K562 (cell line): ENCODE results near the gene NOSIP. TPM values are rescaled to one million over a fixed set of nuclear protein-coding genes. Genes with fewer than 3 reads are reported as not detected.

Experiments
- ADNP ChIP-seq: fragments of 200-800 bp; sonication (Bioruptor generic); IDR thresholded peaks from 2 replicates; pipeline ENCODE4 v1.6.1; 2016; ENCODE audit warnings: missing genetic modification characterization, missing compliant biosample characterization
- CHD4 ChIP-seq: fragments of 200-600 bp; sonication (generic); IDR thresholded peaks from 3 replicates; pipeline ENCODE4 v1.6.1; 2012; ENCODE audit warnings: low read depth, mild to moderate bottlenecking, mixed read lengths, low read length, inconsistent platforms; ENCODE audit not compliant: insufficient read depth, insufficient replicate concordance, poor library complexity, severe bottlenecking
- CTBP1 ChIP-seq: fragments of 450-650 bp; IDR thresholded peaks from 2 replicates; pipeline ENCODE4 v1.6.1; 2016; ENCODE audit warnings: borderline replicate concordance
- GTF2E2 ChIP-seq: fragments of 200-800 bp; sonication (Bioruptor generic); IDR thresholded peaks from 2 replicates; pipeline ENCODE4 v1.6.1; 2016; ENCODE audit warnings: missing genetic modification characterization, missing compliant biosample characterization
- MBD1 ChIP-seq: fragments of 250-450 bp; sonication (Bioruptor Pico); IDR thresholded peaks from 2 replicates; pipeline ENCODE4 v1.8.0; 2022; ENCODE audit warnings: inconsistent platforms
- NR4A1 ChIP-seq, 2 experiments: fragments of 250-450 bp in 1 of 2; fragments of 450-650 bp in 1 of 2; sonication (Bioruptor Pico) in 1 of 2; IDR thresholded peaks; 2 replicates each; pipeline versions ENCODE4 v1.4.0 to v1.6.1; 2016 to 2020; ENCODE audit warnings: mild to moderate bottlenecking in 2 of 2, missing compliant biosample characterization in 1 of 2, missing genetic modification characterization in 1 of 2, moderate library complexity in 1 of 2
- POLR2AphosphoS5 ChIP-seq: IDR thresholded peaks from 2 replicates; pipeline ENCODE4 v1.6.1; 2011; ENCODE audit warnings: mild to moderate bottlenecking, low read depth, low read length, moderate library complexity; ENCODE audit not compliant: control insufficient read depth, insufficient read depth
- SIN3B ChIP-seq: fragments of 450-650 bp; IDR thresholded peaks from 2 replicates; pipeline ENCODE4 v1.6.1; 2017; ENCODE audit warnings: low read depth, mild to moderate bottlenecking, moderate library complexity
- TAF7 ChIP-seq: fragments of 450-650 bp; IDR thresholded peaks from 2 replicates; pipeline ENCODE4 v1.6.1; 2016; ENCODE audit warnings: missing genetic modification characterization, missing compliant biosample characterization
- TCF3 ChIP-seq: sonication (generic); formaldehyde crosslinking; IDR thresholded peaks from 2 replicates; pipeline ENCODE4 v1.4.0; 2020; ENCODE audit warnings: mild to moderate bottlenecking, missing genetic modification reagents
- TEAD2 ChIP-seq: fragments of 450-650 bp; IDR thresholded peaks from 2 replicates; pipeline ENCODE4 v1.6.1; 2016; ENCODE audit warnings: missing genetic modification characterization, control low read depth, missing compliant biosample characterization
- ZNF124 ChIP-seq: sonication (generic); formaldehyde crosslinking; IDR thresholded peaks from 2 replicates; pipeline ENCODE4 v1.8.1; 2022; ENCODE audit warnings: missing genetic modification reagents
- ZNF551 ChIP-seq: fragments of 250-450 bp; sonication (Bioruptor Pico); IDR thresholded peaks from 2 replicates; pipeline ENCODE4 v1.5.0; 2021; ENCODE audit warnings: mild to moderate bottlenecking, moderate library complexity
- polyA plus RNA-seq, 8 experiments: library from polyadenylated mRNA; depleted of rRNA in 4 of 8; stranded (reverse) in 5 of 8; unstranded in 3 of 8; fragments of >200 nt; fragmentation: Nextera tagmentation in 2 of 8; fragmentation: Illumina TruSeq in 1 of 8; extraction: Ambion mirVana in 2 of 8; extraction: Trizol in 1 of 8; gene quantifications; 2 replicates each; pipeline versions ENCODE4 v1.2.1 to v1.2.3, GENCODE V29; 2011 to 2014; ENCODE audit warnings: inconsistent platforms in 1 of 8, missing spikeins in 1 of 8
- total RNA-seq, 7 experiments: library from RNA; depleted of rRNA in 6 of 7; stranded (reverse); fragments of >200 nt in 6 of 7; fragmentation: Illumina TruSeq in 2 of 7; extraction: Trizol in 2 of 7; gene quantifications; 2 replicates each; pipeline versions ENCODE4 v1.2.1 to v1.2.3, GENCODE V29; 2011 to 2021; ENCODE audit warnings: low replicate concordance in 1 of 7
- TF ChIP-seq, protein P1 (sequence below), 3 experiments: IDR thresholded peaks in 2 of 3; conservative IDR thresholded peaks in 1 of 3; 2 replicates each; pipeline ENCODE4 v1.5.1; 2011 to 2012; ENCODE audit warnings: low read length in 3 of 3, mild to moderate bottlenecking in 3 of 3, control low read depth in 2 of 3, improper control_type of control experiment in 1 of 3, inconsistent platforms in 1 of 3, low read depth in 1 of 3, mixed read lengths in 1 of 3, moderate library complexity in 1 of 3; ENCODE audit not compliant: insufficient read depth in 2 of 3
- TF ChIP-seq, protein P2 (sequence below): fragments of 450-650 bp; IDR thresholded peaks from 2 replicates; pipeline ENCODE4 v1.6.1; 2018; ENCODE audit not compliant: partially characterized antibody
- TF ChIP-seq, protein P3 (sequence below): sonication (generic); formaldehyde crosslinking; IDR thresholded peaks from 2 replicates; pipeline ENCODE4 v1.4.0; 2020; ENCODE audit warnings: mild to moderate bottlenecking, missing genetic modification reagents

Gene NOSIP
- total and polyA plus RNA-seq, 9 of the 15 experiments (the other 6 are each of a cell fraction or from before 2014, with no cell fraction given) = 14.4 to 153 (median 79.9) TPM

GRCh38 chr19:49590071-49590970 lies 10.0 kb upstream of the NOSIP start (continued):
- TF ChIP-seq, protein P1, sequence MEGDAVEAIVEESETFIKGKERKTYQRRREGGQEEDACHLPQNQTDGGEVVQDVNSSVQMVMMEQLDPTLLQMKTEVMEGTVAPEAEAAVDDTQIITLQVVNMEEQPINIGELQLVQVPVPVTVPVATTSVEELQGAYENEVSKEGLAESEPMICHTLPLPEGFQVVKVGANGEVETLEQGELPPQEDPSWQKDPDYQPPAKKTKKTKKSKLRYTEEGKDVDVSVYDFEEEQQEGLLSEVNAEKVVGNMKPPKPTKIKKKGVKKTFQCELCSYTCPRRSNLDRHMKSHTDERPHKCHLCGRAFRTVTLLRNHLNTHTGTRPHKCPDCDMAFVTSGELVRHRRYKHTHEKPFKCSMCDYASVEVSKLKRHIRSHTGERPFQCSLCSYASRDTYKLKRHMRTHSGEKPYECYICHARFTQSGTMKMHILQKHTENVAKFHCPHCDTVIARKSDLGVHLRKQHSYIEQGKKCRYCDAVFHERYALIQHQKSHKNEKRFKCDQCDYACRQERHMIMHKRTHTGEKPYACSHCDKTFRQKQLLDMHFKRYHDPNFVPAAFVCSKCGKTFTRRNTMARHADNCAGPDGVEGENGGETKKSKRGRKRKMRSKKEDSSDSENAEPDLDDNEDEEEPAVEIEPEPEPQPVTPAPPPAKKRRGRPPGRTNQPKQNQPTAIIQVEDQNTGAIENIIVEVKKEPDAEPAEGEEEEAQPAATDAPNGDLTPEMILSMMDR (IDR thresholded peaks at IDR 0.05 in 2 of 3, conservative IDR thresholded peaks at IDR 0.05 in 1 of 3; ENCODE audit: insufficient read depth in 2 of 3, low read depth in 1 of 3, low read length in 3 of 3) = 0 out of 6 replicates have a peak, but pooled peaks of 1 of the 3 experiments have one; percentile 18
- TF ChIP-seq ZNF124 (CRISPR knock-in tag) = no peak
- no peak for TF ChIP-seq ADNP (tag)
- TF ChIP-seq CTBP1 = peak; percentile 54
- TF ChIP-seq, protein P2, sequence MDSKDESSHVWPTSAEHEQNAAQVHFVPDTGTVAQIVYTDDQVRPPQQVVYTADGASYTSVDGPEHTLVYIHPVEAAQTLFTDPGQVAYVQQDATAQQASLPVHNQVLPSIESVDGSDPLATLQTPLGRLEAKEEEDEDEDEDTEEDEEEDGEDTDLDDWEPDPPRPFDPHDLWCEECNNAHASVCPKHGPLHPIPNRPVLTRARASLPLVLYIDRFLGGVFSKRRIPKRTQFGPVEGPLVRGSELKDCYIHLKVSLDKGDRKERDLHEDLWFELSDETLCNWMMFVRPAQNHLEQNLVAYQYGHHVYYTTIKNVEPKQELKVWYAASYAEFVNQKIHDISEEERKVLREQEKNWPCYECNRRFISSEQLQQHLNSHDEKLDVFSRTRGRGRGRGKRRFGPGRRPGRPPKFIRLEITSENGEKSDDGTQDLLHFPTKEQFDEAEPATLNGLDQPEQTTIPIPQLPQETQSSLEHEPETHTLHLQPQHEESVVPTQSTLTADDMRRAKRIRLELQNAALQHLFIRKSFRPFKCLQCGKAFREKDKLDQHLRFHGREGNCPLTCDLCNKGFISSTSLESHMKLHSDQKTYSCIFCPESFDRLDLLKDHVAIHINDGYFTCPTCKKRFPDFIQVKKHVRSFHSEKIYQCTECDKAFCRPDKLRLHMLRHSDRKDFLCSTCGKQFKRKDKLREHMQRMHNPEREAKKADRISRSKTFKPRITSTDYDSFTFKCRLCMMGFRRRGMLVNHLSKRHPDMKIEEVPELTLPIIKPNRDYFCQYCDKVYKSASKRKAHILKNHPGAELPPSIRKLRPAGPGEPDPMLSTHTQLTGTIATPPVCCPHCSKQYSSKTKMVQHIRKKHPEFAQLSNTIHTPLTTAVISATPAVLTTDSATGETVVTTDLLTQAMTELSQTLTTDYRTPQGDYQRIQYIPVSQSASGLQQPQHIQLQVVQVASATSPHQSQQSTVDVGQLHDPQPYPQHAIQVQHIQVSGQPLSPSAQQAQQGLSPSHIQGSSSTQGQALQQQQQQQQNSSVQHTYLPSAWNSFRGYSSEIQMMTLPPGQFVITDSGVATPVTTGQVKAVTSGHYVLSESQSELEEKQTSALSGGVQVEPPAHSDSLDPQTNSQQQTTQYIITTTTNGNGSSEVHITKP = peak; percentile 91
- 0 out of 2 replicates have a peak, but pooled peaks have one; percentile 16 for TF ChIP-seq TAF7 (tag)
- 0 out of 2 replicates have a peak, but pooled peaks have one; percentile 9 for TF ChIP-seq TCF3 (CRISPR knock-in tag)
- no peak for TF ChIP-seq NR4A1 (CRISPR knock-in tag; IDR thresholded peaks at IDR 0.05)
- TF ChIP-seq NR4A1 (tag; IDR thresholded peaks at IDR 0.05) = peak; percentile 72; the same call in 1 of the 2 replicates
- TF ChIP-seq CHD4 = peak; percentile 20
- TF ChIP-seq, protein P3, sequence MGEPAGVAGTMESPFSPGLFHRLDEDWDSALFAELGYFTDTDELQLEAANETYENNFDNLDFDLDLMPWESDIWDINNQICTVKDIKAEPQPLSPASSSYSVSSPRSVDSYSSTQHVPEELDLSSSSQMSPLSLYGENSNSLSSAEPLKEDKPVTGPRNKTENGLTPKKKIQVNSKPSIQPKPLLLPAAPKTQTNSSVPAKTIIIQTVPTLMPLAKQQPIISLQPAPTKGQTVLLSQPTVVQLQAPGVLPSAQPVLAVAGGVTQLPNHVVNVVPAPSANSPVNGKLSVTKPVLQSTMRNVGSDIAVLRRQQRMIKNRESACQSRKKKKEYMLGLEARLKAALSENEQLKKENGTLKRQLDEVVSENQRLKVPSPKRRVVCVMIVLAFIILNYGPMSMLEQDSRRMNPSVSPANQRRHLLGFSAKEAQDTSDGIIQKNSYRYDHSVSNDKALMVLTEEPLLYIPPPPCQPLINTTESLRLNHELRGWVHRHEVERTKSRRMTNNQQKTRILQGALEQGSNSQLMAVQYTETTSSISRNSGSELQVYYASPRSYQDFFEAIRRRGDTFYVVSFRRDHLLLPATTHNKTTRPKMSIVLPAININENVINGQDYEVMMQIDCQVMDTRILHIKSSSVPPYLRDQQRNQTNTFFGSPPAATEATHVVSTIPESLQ (CRISPR knock-in tag) = peak; percentile 91
- no peak for TF ChIP-seq ZNF551 (CRISPR knock-in tag)
- 0 out of 2 replicates have a peak, but pooled peaks have one; percentile 2 for TF ChIP-seq GTF2E2 (tag)
- TF ChIP-seq SIN3B = no peak
- TF ChIP-seq POLR2AphosphoS5 = peak; percentile 91
- TF ChIP-seq TEAD2 (tag) = no peak
- TF ChIP-seq MBD1 (CRISPR knock-in tag) = no peak
